ENCODE data around the gene TIA1. TPM values are rescaled to one million over a fixed set of nuclear protein-coding genes. Genes with fewer than 3 reads are reported as not detected.
A peak's percentile ranks its signal among the peaks of the same experiment; 100 is the strongest.
"Not testable (repeated sequence)": the region's sequence is repeated elsewhere in the genome, so short reads cannot be mapped to it uniquely, and the experiment has no call there.

TIA1 gene, protein sequence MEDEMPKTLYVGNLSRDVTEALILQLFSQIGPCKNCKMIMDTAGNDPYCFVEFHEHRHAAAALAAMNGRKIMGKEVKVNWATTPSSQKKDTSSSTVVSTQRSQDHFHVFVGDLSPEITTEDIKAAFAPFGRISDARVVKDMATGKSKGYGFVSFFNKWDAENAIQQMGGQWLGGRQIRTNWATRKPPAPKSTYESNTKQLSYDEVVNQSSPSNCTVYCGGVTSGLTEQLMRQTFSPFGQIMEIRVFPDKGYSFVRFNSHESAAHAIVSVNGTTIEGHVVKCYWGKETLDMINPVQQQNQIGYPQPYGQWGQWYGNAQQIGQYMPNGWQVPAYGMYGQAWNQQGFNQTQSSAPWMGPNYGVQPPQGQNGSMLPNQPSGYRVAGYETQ
- polyA plus RNA-seq (2012; ENCODE audit: missing spikeins), result 62.9 TPM

DNA sequence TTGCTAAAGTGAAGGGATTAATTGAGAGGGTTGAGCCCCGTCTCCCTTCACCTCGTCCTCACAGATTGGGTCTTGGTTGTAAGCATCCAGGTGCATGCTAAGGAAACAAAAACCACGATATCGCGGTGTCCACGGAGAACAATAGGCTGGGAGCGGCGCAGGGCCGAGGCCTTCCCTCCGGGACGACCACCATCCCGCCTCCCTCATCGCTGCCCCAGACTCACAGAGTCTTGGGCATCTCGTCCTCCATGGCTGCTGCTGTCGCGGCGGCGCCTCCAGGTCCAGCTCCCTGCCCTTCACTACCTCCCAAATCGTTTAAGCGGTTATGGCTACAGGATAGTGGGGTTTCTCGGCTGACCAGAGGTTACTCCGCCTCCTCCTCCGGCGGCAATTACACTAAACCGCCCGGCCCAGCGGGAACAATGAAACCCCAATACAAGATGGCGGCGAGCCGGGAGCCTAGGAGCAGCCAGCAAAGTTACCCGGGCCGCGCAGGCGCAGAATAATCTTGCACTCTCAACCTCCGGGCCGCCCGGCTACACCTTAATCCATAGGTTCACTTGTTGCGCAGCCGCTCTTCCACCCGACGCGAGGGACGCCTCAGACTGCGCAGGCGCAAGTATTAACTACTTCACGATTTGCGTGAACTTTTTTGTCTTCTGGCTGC, at the start of gene TIA1:
TIA1 (minus strand) TSS at position 448 of the 667 bp plus-strand sequence; CDS start at position 250, 198 bp downstream.
- FAIRE-seq (peak; percentile 98), DNase-seq (ENCODE audit: insufficient read length) (peak; percentile 91)
- TF ChIP-seq POLR2AphosphoS5 (IDR thresholded peaks at IDR 0.05; ENCODE audit: low read depth, low read length) (peak; percentile 93), POLR2A (IDR thresholded peaks at IDR 0.05; ENCODE audit: low read depth, low read length) (peak; percentile 86), TAF1 (IDR thresholded peaks at IDR 0.05; ENCODE audit: borderline replicate concordance, low read depth, low read length) (peak; percentile 73)

DNA sequence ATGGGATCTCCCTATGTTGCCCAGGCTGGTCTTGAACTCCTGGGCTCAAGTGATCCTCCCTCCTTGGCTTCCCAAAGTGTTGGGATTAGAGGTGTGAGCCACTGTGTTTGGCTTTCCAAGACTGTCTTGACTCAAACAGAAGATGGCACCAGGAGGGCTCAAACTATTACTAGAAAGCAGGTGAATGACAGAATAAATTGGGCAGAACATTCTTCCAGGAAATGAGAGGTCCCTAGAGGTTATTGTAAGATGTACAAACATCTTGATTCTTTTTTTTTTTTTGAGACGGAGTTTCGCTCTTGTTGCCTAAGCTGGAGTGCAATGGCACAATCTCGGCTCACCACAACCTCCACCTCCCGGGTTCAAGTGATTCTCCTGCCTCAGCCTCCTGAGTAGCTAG, 49.4 kb upstream of the TIA1 start:
- not testable (repeated sequence) for FAIRE-seq; DNase-seq (ENCODE audit: insufficient read length)

DNA sequence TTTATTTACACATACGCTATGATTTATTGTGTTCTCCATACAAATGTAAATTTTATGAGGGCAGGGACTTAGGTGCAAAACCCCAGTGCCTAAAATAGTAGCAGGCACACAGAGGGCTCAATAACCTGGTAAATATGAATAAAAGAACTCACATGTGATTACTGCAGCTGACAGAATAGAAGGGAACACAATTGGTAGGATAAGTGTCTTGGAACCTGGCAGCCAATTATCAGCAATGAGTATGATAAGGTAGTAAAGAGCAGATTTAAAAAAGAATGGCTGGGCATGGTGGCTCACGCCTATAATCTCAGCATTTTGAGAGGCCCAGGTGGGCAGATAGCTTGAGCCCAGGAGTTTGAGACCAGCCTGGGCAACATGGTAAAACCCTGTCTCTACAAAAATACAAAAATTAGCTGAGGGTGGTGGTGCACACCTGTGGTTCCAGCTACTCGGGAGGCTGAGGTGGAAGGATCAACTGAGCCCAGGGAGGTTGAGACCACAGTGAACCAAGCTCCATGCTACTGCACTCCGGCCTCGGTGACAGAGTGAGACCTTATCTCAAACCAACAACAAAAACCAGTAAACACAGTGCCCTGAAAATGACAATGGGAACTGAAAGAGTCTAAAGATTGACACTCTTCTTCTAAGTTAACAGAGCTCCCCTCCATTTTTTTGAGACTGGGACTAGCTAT, 35.2 kb upstream of the TIA1 start:
- no peak for DNase-seq (ENCODE audit: insufficient read length)
- no peak for TF ChIP-seq POLR2AphosphoS5 (IDR thresholded peaks at IDR 0.05; ENCODE audit: low read depth, low read length)
- TF ChIP-seq TAF1 (IDR thresholded peaks at IDR 0.05; ENCODE audit: borderline replicate concordance, low read depth, low read length), result no peak
- no peak for TF ChIP-seq POLR2A (IDR thresholded peaks at IDR 0.05; ENCODE audit: low read depth, low read length)
- FAIRE-seq, result no peak

DNA sequence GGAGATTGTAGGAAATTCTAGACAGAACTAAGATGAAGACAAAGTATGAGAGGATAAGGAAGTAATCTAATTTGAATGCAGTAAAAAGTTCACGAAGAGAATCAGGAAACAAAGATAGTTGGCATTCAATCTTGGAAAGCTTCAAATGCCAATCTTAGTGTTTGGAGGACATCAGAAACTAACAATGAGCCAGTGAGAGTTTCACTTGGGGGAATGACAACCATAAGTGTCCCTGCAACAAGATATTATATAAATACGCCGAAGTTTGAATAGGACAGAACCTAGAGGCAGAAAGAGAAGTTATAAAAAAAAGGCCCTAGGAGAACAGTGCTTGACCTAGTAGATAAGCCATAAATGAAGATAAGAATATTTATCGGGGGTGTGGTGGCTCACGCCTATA, 34.0 kb upstream of the TIA1 start:
- TF ChIP-seq POLR2A (IDR thresholded peaks at IDR 0.05; ENCODE audit: low read depth, low read length) (no peak), TAF1 (IDR thresholded peaks at IDR 0.05; ENCODE audit: borderline replicate concordance, low read depth, low read length) (no peak), POLR2AphosphoS5 (IDR thresholded peaks at IDR 0.05; ENCODE audit: low read depth, low read length) (no peak)
- DNase-seq (ENCODE audit: insufficient read length) (no peak), FAIRE-seq (no peak)

DNA sequence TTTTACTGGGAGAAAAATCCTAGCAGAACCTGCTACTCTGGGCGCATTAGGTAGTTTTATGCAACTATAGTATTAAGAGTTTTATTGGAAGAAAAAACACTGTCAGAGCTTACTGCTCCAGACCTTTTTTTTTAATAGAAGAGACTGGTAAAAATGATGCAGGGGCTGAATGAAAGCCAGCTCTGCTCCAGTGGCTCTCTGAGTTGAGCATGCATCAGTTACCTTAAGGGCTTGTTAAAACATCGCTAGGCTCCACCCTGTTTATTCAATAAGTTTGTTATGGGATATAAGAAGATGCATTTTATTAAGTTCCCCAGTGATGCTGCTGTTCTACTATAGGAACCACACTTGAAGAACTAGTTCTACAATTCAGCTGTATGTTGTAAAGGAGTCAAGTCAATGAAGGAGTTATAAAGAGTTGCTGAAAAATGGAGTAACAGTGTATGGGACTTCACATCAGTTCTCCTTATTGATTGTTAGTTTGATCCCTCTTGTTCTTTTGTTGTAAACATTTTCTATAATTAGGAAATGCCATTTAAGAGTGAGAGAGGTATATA, 31.9 kb upstream of the TIA1 start:
- no peak for DNase-seq (ENCODE audit: insufficient read length)
- FAIRE-seq, result no peak
- TF ChIP-seq POLR2A (IDR thresholded peaks at IDR 0.05; ENCODE audit: low read depth, low read length) (no peak), POLR2AphosphoS5 (IDR thresholded peaks at IDR 0.05; ENCODE audit: low read depth, low read length) (no peak), TAF1 (IDR thresholded peaks at IDR 0.05; ENCODE audit: borderline replicate concordance, low read depth, low read length) (no peak)

DNA sequence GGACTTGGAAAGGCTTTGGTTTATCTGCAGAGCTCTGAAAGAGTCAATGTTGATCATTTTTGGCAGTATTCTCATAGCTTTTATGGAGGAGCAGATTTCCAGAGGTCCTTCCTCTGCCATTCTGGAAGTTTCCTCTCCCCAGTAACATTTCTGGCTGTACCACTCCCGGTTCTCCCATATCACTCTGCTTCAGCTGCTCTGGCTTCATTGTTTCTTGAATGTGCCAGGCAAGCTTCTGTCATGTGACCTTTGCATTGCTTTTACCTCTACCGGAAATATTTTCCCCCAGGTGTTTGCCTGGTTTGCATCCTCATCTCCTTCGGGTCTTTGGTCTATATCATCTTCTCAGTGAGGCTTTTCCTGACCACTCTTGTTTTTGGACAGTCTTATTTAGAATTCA, 21.9 kb upstream of the TIA1 start:
- FAIRE-seq (no peak), DNase-seq (ENCODE audit: insufficient read length) (no peak)
- no peak for TF ChIP-seq TAF1 (IDR thresholded peaks at IDR 0.05; ENCODE audit: borderline replicate concordance, low read depth, low read length)
- no peak for TF ChIP-seq POLR2A (IDR thresholded peaks at IDR 0.05; ENCODE audit: low read depth, low read length)
- no peak for TF ChIP-seq POLR2AphosphoS5 (IDR thresholded peaks at IDR 0.05; ENCODE audit: low read depth, low read length)

DNA sequence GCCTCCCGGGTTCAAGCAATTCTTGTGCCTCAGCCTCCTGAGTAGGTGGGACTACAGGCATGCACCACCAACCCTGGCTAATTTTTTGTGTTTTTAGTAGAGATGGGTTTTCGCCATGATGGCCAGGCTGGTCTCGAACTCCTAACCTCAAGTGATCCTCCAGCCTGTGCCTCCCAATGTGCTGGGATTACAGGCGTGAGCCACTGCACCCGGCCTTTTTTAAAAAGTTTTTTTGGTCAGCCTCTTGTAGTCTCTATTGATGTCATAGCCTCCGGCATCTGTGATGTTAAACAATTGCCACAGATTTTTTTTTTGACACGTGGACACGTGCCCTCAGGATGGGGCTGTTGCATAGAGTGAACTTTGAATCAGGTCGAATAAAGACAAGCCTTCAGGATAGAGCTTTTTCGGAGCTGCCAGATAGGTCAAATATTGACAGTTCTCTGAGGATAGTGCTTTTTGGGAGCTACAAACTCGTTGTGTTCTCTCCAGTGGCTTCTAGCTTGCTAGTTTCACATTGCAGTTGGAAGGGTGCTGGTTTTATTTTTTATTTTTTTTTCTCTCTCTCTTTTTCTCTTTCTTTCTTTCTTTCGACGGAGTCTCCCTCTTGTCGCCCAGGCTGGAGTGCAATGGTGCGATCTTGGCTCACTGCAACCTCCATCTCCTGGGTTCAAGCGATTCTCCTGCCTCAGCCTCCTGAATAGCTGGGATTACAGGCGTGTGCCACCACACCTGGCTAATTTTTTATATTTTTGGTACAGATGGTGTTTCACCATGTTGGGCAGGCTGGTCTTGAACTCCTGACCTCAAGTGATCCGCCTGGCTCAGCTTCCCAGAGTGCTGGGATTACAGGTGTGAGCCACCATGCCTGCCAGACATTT, 21.2 kb upstream of the TIA1 start:
- FAIRE-seq; DNase-seq (ENCODE audit: insufficient read length): not testable (repeated sequence)

DNA sequence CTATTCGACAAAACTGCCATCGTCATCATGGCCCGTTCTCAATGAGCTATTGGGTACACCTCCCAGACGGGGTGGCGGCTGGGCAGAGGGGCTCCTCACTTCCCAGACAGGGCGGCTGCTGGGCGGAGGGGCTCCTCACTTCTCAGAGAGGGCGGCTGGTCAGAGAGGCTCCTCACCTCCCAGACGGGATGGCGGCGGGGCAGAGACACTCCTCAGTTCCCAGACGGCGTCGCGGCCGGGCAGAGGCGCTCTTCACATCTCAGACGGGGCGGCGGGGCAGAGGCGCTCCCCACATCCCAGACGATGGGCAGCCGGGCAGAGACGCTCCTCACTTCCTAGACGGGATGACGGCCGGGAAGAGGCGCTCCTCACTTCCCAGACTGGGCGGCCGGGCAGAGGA, 18.5 kb upstream of the TIA1 start:
- not testable (repeated sequence) for DNase-seq (ENCODE audit: insufficient read length); FAIRE-seq

DNA sequence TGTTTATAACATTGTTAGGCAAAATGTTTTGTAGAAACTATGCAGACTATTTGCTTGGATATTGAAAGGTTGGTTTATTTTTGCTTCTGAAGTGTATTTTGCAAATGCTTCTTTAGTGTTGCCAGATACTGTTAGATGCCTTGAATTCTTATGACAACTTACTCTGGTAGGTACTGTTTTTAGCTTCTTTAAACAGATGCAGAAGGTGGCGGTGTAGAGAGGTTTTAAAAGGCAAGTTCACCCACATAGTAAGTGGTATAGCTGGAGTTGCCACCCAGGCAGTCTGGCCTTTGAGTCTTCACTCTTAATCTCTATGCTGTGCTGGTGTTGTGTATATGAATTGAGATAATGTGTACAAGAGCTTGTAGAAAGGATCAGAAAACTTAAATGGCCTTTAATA, 13.1 kb upstream of the TIA1 start:
- DNase-seq (ENCODE audit: insufficient read length), result no peak
- FAIRE-seq, result no peak
- TF ChIP-seq TAF1 (IDR thresholded peaks at IDR 0.05; ENCODE audit: borderline replicate concordance, low read depth, low read length), result no peak

DNA sequence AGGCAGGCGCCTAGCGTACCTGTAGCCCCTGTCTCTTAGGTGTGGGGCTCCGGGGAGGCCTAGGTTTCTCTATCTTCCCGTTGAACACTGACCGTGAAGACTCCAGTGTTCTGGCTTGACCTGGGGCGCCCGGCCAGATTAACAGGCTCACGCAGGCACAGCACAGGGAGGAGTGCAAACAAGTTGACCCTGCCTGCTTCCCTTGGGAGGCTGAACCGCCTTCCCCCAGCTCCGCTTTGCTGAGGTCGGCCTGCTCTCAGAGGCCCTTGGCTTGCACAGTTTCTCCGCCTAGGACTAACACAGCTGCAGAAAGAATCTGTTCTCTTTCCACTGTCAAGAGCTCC, 10.1 kb upstream of the TIA1 start:
- FAIRE-seq, result no peak
- no peak for DNase-seq (ENCODE audit: insufficient read length)
- no peak for TF ChIP-seq TAF1 (IDR thresholded peaks at IDR 0.05; ENCODE audit: borderline replicate concordance, low read depth, low read length)
- TF ChIP-seq POLR2A (IDR thresholded peaks at IDR 0.05; ENCODE audit: low read depth, low read length), result no peak
- TF ChIP-seq POLR2AphosphoS5 (IDR thresholded peaks at IDR 0.05; ENCODE audit: low read depth, low read length), result no peak

DNA sequence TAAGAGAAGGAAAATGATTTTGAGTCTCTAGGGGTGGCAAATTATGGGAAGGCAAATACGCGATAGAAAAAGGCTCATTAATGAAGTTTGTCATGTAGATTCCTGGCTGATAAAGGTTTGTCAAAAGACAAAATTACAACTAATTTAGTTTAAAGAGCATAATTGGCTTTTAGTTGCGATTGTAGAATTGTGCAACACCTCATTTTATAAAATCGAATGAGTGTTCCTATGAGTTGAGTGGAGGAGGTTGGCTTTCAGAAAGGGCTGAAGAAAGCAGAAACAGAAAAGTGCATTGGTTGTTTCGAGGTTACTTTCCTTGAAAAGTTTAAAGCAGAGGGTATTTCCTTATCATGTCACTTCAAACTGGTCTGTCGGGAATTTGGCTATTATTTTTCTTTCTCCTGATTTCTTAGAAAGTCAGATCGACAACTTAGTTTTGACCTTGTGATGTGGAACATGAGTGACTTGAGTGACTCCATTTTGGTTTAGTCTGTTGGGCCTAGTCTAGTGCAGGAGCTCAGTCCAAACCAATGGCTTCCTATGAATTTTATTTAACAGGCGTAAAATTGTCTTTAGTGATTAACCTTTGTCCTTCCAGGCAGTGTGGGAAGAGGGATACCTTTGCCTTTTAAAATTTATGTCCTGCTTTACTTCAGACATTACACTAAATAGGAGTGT, 7.3 kb upstream of the TIA1 start:
- TF ChIP-seq POLR2A (IDR thresholded peaks at IDR 0.05; ENCODE audit: low read depth, low read length), result no peak
- TF ChIP-seq TAF1 (IDR thresholded peaks at IDR 0.05; ENCODE audit: borderline replicate concordance, low read depth, low read length), result no peak
- TF ChIP-seq POLR2AphosphoS5 (IDR thresholded peaks at IDR 0.05; ENCODE audit: low read depth, low read length), result no peak
- FAIRE-seq (no peak), DNase-seq (ENCODE audit: insufficient read length) (no peak)

Measured in GM12892 (cell line).